Lower lobe of right lung (tissue), 2 donors: ENCODE results near the gene MAOA. TPM values are rescaled to one million over a fixed set of nuclear protein-coding genes. Genes with fewer than 3 reads are reported as not detected.

Experiments used
- ATAC-seq, 2 donors: fragments of 200-7000 bp; cut with Tn5 transposase; one replicate each; pipeline ENCODE4 v1.9.1; 2020 to 2022; ENCODE audit warnings: mild to moderate bottlenecking in 2 of 2, moderate library complexity in 2 of 2
- DNase-seq: peaks from one replicate; pipeline ENCODE4 v3.0.0-alpha.2; 2020
- H3K27ac ChIP-seq: fragments of 200-600 bp; one replicate; pipeline ENCODE4 v1.8.0; 2022
- H3K27me3 ChIP-seq: fragments of 200-600 bp; one replicate; pipeline ENCODE4 v1.8.0; 2022; ENCODE audit warnings: low read depth
- H3K36me3 ChIP-seq: fragments of 200-600 bp; one replicate; pipeline ENCODE4 v1.8.0; 2022; ENCODE audit warnings: mild to moderate bottlenecking
- H3K4me1 ChIP-seq: fragments of 200-600 bp; one replicate; pipeline ENCODE4 v1.8.0; 2022
- H3K4me3 ChIP-seq: fragments of 200-600 bp; one replicate; pipeline ENCODE4 v1.8.0; 2022; ENCODE audit warnings: mild to moderate bottlenecking
- H3K9me3 ChIP-seq: fragments of 200-600 bp; one replicate; pipeline ENCODE4 v1.8.0; 2022
- intact Hi-C: fragments of 100-400 bp; cut with DNase I; formaldehyde crosslinking; loops from one replicate; pipeline ENCODE4 v1.11.0; 2022
- total RNA-seq: library from RNA; stranded (reverse); fragmentation: NEBNext Ultra II Directional; extraction: Animal tissue kit (Norgen Biotek cat#: 25700); gene quantifications from one replicate; pipeline ENCODE4 v1.2.1, GENCODE V29; 2021
- TF ChIP-seq, protein P1 (sequence below): fragments of 200-600 bp; IDR thresholded peaks from one replicate; pipeline ENCODE4 v1.8.0; 2022; ENCODE audit warnings: antibody characterized with exemption, mild to moderate bottlenecking
- donor health status: DM: no; HTN: yes; CAD: no; lungs with severe emphysema.

Gene MAOA
- total RNA-seq, 1 donor from 2014 or later = 159 TPM

DNA sequence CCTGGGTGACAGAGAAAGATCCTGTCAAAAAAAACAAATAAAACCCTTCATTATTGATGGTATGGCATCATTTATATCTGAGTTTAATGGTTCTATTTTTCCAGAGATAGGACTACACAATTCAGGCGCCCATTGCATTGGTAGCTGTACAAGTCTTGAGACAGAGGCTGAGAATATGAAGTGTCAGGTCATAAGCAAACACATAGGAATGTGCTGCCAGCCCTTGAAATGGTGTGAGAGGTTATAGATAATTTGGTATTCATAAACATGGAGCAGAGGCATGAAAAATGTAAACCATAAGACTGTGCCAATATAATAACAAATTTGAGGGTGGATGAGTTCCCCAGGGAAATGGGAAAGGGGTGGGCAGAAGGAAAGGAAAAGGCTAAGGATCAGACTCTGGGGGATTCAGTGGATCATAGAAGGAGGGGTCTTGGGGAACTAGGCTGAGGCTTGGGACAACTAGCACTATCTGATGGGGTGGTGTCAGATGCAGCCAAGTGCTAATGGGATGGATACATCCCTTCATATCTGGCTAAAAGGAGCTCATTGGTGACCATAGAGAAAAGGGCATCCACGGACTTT lies 50.8 kb downstream of the MAOA start:
- ATAC-seq = peak in 1 of 2 donors; percentile 4
- no peaks in the 10 kb centered on the region for H3K27me3 ChIP-seq
- peaks cover under 1% of the 10 kb centered on the region for H3K36me3 ChIP-seq
- H3K9me3 ChIP-seq = no peaks in the 10 kb centered on the region
- peak overlapping the region; percentile 79 for H3K27ac ChIP-seq
- TF ChIP-seq, protein P1, sequence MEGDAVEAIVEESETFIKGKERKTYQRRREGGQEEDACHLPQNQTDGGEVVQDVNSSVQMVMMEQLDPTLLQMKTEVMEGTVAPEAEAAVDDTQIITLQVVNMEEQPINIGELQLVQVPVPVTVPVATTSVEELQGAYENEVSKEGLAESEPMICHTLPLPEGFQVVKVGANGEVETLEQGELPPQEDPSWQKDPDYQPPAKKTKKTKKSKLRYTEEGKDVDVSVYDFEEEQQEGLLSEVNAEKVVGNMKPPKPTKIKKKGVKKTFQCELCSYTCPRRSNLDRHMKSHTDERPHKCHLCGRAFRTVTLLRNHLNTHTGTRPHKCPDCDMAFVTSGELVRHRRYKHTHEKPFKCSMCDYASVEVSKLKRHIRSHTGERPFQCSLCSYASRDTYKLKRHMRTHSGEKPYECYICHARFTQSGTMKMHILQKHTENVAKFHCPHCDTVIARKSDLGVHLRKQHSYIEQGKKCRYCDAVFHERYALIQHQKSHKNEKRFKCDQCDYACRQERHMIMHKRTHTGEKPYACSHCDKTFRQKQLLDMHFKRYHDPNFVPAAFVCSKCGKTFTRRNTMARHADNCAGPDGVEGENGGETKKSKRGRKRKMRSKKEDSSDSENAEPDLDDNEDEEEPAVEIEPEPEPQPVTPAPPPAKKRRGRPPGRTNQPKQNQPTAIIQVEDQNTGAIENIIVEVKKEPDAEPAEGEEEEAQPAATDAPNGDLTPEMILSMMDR = no peak
- no peak overlapping the region for H3K4me3 ChIP-seq
- peaks cover 66% of the 10 kb centered on the region for H3K4me1 ChIP-seq
- DNase-seq = no peak
- intact Hi-C loops = no loop called here

DNA sequence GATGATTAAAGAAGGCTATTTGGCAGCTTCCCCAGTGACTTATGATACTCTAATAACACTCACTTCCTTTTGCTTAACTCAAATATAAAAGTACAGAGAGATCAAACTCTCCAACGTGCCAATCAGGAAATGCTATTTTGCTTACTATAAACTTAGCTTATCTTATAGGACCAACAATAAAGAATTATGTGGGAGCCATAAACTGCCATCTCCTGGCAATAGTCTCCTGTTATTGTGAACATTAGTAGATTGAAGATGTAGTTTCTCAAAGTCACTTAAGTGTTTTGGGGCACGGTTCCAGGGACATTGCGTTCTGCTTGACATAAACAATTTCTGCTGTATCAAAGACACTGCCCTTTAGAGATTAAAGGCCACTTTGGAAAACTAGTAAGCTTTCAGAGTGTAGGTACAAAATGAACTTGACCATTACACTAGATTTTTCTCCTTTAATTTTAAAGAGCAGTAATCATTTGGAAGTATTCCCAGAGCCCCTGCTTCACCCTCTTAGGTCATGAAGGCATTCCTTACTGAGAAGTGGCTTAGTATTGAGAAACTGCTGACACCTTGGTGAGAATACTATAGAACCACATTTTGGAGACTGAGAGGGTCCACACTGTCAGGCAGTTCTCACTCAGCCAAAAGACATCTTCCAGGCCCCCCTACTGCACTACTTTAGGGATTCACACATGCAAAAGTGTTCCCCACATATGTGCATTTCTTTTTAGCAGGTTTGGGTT lies 51.9 kb downstream of the MAOA start:
- peak; percentile 53 for DNase-seq
- intact Hi-C loops = no loop called here
- ATAC-seq = peak; percentile 82 to 83
- H3K27ac ChIP-seq = peak overlapping the region; percentile 79
- peaks cover 55% of the 10 kb centered on the region for H3K4me1 ChIP-seq
- peaks cover 12% of the 10 kb centered on the region for H3K36me3 ChIP-seq
- no peaks in the 10 kb centered on the region for H3K27me3 ChIP-seq
- TF ChIP-seq, protein P1 = no peak
- no peak overlapping the region for H3K4me3 ChIP-seq
- no peaks in the 10 kb centered on the region for H3K9me3 ChIP-seq

DNA sequence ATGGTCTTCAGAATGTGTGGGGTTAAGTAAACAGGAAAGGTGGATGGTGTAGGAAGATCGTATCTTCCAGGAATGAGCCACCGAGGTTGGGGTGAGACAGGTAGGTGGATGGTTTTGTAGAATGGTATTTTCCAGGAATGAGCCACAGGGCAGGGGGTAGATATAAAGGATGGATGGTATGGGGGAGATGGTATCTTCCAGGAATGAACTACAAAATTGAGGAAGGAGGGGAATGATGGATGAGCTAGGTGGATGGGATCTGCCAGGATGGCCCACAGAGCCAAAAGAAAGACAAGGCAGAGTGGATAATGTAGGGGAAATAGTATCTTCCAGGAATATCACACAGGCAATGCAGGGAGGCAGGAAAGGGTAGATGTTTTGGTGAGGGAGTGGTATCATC lies 60.0 kb downstream of the MAOA start:
- TF ChIP-seq, protein P1 = no peak
- Histone ChIP-seq H3K4me1 (peaks cover 2% of the 10 kb centered on the region), H3K4me3 (no peak overlapping the region), H3K27ac (no peak overlapping the region), H3K36me3 (peaks cover 14% of the 10 kb centered on the region), H3K27me3 (no peaks in the 10 kb centered on the region), H3K9me3 (no peaks in the 10 kb centered on the region)
- DNase-seq (no peak), ATAC-seq (no peak)
- intact Hi-C loops = no loop called here

DNA sequence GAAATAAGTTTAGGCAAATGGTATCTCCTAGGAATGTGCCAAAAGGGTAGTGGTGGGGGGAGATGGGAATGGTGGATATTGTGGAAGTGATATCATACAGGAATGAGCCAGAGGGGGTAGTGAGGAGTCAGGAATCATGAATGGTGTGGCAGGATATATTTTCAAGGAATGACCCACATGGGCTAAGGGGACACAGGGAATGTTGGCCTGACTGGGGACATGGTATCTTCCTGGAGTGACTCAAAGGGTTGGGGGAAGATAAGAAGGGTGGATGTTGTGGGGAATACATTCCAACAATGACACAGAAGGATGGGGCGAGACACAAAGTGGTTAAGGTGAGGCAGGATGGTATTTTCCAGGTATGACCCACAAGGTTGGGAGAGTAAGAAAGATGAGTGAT lies 60.6 kb downstream of the MAOA start:
- Histone ChIP-seq H3K27ac (no peak overlapping the region), H3K4me3 (no peak overlapping the region), H3K9me3 (no peaks in the 10 kb centered on the region), H3K27me3 (no peaks in the 10 kb centered on the region), H3K4me1 (no peaks in the 10 kb centered on the region), H3K36me3 (peaks cover 14% of the 10 kb centered on the region)
- ATAC-seq (no peak), DNase-seq (no peak)
- TF ChIP-seq, protein P1 = no peak
- intact Hi-C loops = no loop called here

DNA sequence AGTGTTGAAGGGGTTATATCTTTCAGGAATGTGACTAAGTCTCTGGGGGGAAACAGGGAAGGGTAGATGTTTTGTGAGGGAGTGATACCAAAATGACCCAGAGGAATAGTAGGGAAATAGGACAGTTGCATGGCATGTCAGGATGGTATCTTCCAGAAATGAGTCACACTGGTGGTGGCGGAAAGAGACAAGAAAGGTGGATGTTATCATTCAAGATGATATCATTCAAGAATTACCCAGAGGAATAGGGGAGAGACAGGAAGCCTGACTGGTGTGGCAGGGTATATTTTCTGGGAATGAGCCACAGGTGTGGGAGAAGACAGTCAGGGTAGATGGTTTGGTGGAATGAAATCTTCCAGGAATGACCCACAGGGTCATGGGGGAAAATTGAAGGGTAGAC lies 61.1 kb downstream of the MAOA start:
- DNase-seq (no peak), ATAC-seq (no peak)
- Histone ChIP-seq H3K27ac (no peak overlapping the region), H3K36me3 (peaks cover 10% of the 10 kb centered on the region), H3K4me1 (no peaks in the 10 kb centered on the region), H3K27me3 (no peaks in the 10 kb centered on the region), H3K4me3 (no peak overlapping the region), H3K9me3 (no peaks in the 10 kb centered on the region)
- TF ChIP-seq, protein P1 = no peak
- intact Hi-C loops = no loop called here
